Esophagus squamous epithelium (tissue), 4 donors: ENCODE measurements around the gene NDUFV1.

Experiments
- CTCF ChIP-seq, 6 experiments: fragments of 450-650 bp in 4 of 6; fragments of 200-600 bp in 2 of 6; sonication (generic) in 2 of 6; IDR thresholded peaks; one replicate each; pipeline ENCODE4 v1.5.1; 2016 to 2019; ENCODE audit warnings: antibody characterized with exemption in 6 of 6, mild to moderate bottlenecking in 4 of 6, moderate library complexity in 4 of 6
- POLR2A ChIP-seq, 4 donors: fragments of 450-650 bp; IDR thresholded peaks; one replicate each; pipeline ENCODE4 v1.6.1; 2017; ENCODE audit warnings: antibody characterized with exemption in 4 of 4, mild to moderate bottlenecking in 4 of 4, moderate library complexity in 3 of 4

DNA sequence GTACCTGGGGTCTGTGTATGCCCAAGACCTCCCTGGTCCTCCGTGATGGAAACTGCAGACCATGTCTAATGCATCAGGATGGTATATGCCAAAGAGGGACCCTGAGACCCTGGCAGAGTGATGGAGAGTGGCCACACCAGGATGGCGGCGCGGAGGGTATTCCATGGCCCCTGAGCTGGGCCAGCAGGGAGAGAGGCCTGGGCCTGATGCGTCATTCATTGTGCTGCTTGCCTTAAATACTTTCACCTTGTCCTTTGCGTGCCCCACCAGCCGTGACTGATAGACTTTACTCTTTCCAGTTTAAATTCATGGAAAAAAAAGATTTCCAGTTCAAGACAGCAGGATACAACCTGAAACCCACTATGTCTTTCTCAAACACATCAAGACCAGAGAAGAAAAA lies 5.6 kb upstream of the NDUFV1 start:
- TF ChIP-seq POLR2A (IDR thresholded peaks at IDR 0.05) (no peak), CTCF (IDR thresholded peaks at IDR 0.05) (no peak)
